Esophagus muscularis mucosa (tissue), 4 donors: ENCODE data around the gene DLG4. TPM values are rescaled to one million over a fixed set of nuclear protein-coding genes. Genes with fewer than 3 reads are reported as not detected.

Experiments
- DNase-seq: peaks from one replicate; pipeline ENCODE4 v3.0.0-alpha.2; 2017; ENCODE audit errors: extremely low spot score
- H3K27ac ChIP-seq, 4 donors: fragments of 200-600 bp; sonication (generic); replicated peaks in 1 of 4; 1 replicate in 3 of 4; 2 replicates in 1 of 4; pipeline ENCODE4 v1.5.1; 2016 to 2019; ENCODE audit warnings: mild to moderate bottlenecking in 1 of 4
- H3K27me3 ChIP-seq, 4 donors: fragments of 200-600 bp; sonication (generic); one replicate each; pipeline versions ENCODE4 v1.5.1 to v1.6.0; 2016 to 2019
- H3K36me3 ChIP-seq, 4 donors: fragments of 200-600 bp; sonication (generic); one replicate each; pipeline ENCODE4 v1.5.1; 2016 to 2019
- H3K4me1 ChIP-seq, 4 donors: fragments of 200-600 bp; sonication (generic); one replicate each; pipeline ENCODE4 v1.5.1; 2016 to 2019
- H3K4me3 ChIP-seq, 4 donors: fragments of 200-600 bp; sonication (generic); 1 replicate in 2 of 4; 2 replicates in 2 of 4; pipeline ENCODE4 v1.5.1; 2016 to 2019; ENCODE audit warnings: mild to moderate bottlenecking in 4 of 4, moderate library complexity in 1 of 4
- H3K9me3 ChIP-seq, 4 donors: fragments of 200-600 bp; sonication (generic); 1 replicate in 3 of 4; 2 replicates in 1 of 4; pipeline ENCODE4 v1.5.1; 2016 to 2019
- CTCF ChIP-seq, 3 experiments: fragments of 200-600 bp in 2 of 3; fragments of 450-650 bp in 1 of 3; sonication (generic) in 2 of 3; IDR thresholded peaks; one replicate each; pipeline ENCODE4 v1.5.1; 2017 to 2019; ENCODE audit warnings: antibody characterized with exemption in 3 of 3, mild to moderate bottlenecking in 2 of 3, moderate library complexity in 1 of 3
- EP300 ChIP-seq: sonication (generic); formaldehyde crosslinking; IDR thresholded peaks from one replicate; pipeline ENCODE4 v1.6.1; 2017; ENCODE audit warnings: antibody characterized with exemption
- POLR2A ChIP-seq: fragments of 450-650 bp; IDR thresholded peaks from one replicate; pipeline ENCODE4 v1.6.1; 2017; ENCODE audit warnings: antibody characterized with exemption, moderate library complexity, mild to moderate bottlenecking, low read depth
- POLR2AphosphoS5 ChIP-seq, 2 donors: sonication (generic); formaldehyde crosslinking; IDR thresholded peaks; one replicate each; pipeline ENCODE4 v1.6.1; 2017; ENCODE audit warnings: antibody characterized with exemption in 2 of 2
- WGBS: methylation state at CpG from one replicate; pipeline ENCODE4 v1.1.5; 2018; 5-methylcytosine and 5-hydroxymethylcytosine counted together
- intact Hi-C: fragments of 100-400 bp; cut with DNase I; formaldehyde crosslinking; loops from one replicate; pipeline ENCODE4 v1.15.1; 2023
- total RNA-seq, 4 donors: library from RNA; depleted of rRNA; stranded (reverse); fragments of >200 nt; gene quantifications; one replicate each; pipeline versions ENCODE4 v1.1.0 to v1.2.1, GENCODE V29; 2016

Gene DLG4
- total RNA-seq, 4 donors from 2014 or later: 12.3 to 21.4 (median 16.5) TPM

- no peaks in the 10 kb centered on the region for H3K9me3 ChIP-seq
- no peak overlapping the region for H3K4me3 ChIP-seq
- 80% methylated on average over 2 of the region's 4 CpGs for WGBS
- no peak for TF ChIP-seq EP300
- TF ChIP-seq POLR2A: no peak
- TF ChIP-seq CTCF (IDR thresholded peaks at IDR 0.05): no peak
- TF ChIP-seq POLR2AphosphoS5 (IDR thresholded peaks at IDR 0.05): no peak
- intact Hi-C loops: no loop called here
- peak overlapping the region in 1 of 4 donors; percentile 44 for H3K27ac ChIP-seq
- peaks cover 38 to 50% (median 47%) of the 10 kb centered on the region in 4 donors for H3K4me1 ChIP-seq
- H3K36me3 ChIP-seq: peaks cover 34 to 80% (median 73%) of the 10 kb centered on the region in 4 donors
- no peak for DNase-seq
- H3K27me3 ChIP-seq: no peaks in the 10 kb centered on the region
Observed at GRCh38 chr17:7223375-7223774, 3.7 kb upstream of the DLG4 start.

- Histone ChIP-seq H3K27ac (peak overlapping the region in 1 of 4 donors; percentile 44), H3K4me3 (no peak overlapping the region), H3K9me3 (no peaks in the 10 kb centered on the region), H3K36me3 (peaks cover 34 to 75% (median 69%) of the 10 kb centered on the region in 4 donors), H3K27me3 (no peaks in the 10 kb centered on the region), H3K4me1 (peaks cover 42 to 54% (median 50%) of the 10 kb centered on the region in 4 donors)
- DNase-seq: no peak
- intact Hi-C loops: no loop called here
- WGBS: 67% methylated on average over 3 of the region's 7 CpGs
- TF ChIP-seq POLR2AphosphoS5 (IDR thresholded peaks at IDR 0.05) (no peak), POLR2A (no peak), EP300 (no peak), CTCF (IDR thresholded peaks at IDR 0.05) (no peak)
Observed at GRCh38 chr17:7222972-7223292, 3.3 kb upstream of the DLG4 start.

- peaks cover 46 to 59% (median 53%) of the 10 kb centered on the region in 4 donors for H3K4me1 ChIP-seq
- H3K4me3 ChIP-seq: no peak overlapping the region
- H3K9me3 ChIP-seq: no peaks in the 10 kb centered on the region
- peak overlapping the region in 3 of 4 donors; percentile 92 to 99 (median 99) for H3K27ac ChIP-seq
- WGBS: 68% methylated on average over 14 of the region's 15 CpGs
- DNase-seq: no peak
- H3K36me3 ChIP-seq: peaks cover 34 to 69% (median 63%) of the 10 kb centered on the region in 4 donors
- TF ChIP-seq CTCF (IDR thresholded peaks at IDR 0.05): no peak
- peak in 1 of 2 donors; percentile 11 for TF ChIP-seq POLR2AphosphoS5 (IDR thresholded peaks at IDR 0.05)
- intact Hi-C loops: no loop called here
- H3K27me3 ChIP-seq: no peaks in the 10 kb centered on the region
Observed at GRCh38 chr17:7222093-7222971, 2.7 kb upstream of the DLG4 start.

GRCh38 chr17:7221278-7222092, 1.8 kb upstream of the DLG4 start:
- H3K4me1 ChIP-seq: peaks cover 53 to 67% (median 60%) of the 10 kb centered on the region in 4 donors
- H3K36me3 ChIP-seq: peaks cover 34 to 61% (median 54%) of the 10 kb centered on the region in 4 donors
- H3K9me3 ChIP-seq: no peaks in the 10 kb centered on the region
- no peak for DNase-seq
- H3K27me3 ChIP-seq: no peaks in the 10 kb centered on the region
- H3K4me3 ChIP-seq: peak overlapping the region in 3 of 4 donors; percentile 74 to 98 (median 95)
- WGBS: 59% methylated on average over 10 of the region's 10 CpGs
- no peak for TF ChIP-seq CTCF (IDR thresholded peaks at IDR 0.05)
- TF ChIP-seq EP300: no peak
- TF ChIP-seq POLR2A: no peak
- no peak for TF ChIP-seq POLR2AphosphoS5 (IDR thresholded peaks at IDR 0.05)
- H3K27ac ChIP-seq: peak overlapping the region; percentile 92 to 99 (median 97)
- intact Hi-C loops: no loop called here
